ENCODE results near the gene MIPEP.

MIPEP gene

GRCh38 chr13:23788459-23788858, 100.7 kb downstream of the MIPEP start:
- H3K4me1 ChIP-seq (ENCODE audit: control insufficient read depth in 1 of 2, insufficient read depth in 1 of 2, low read depth in 1 of 2, low read length in 1 of 2): no peaks in the 10 kb centered on the region
- H3K9me3 ChIP-seq: no peaks in the 10 kb centered on the region
- no peak for TF ChIP-seq CTCF (IDR thresholded peaks at IDR 0.05)
- H3K27ac ChIP-seq: no peak overlapping the region
- no peaks in the 10 kb centered on the region for H3K36me3 ChIP-seq
- H3K27me3 ChIP-seq: no peaks in the 10 kb centered on the region
- H3K4me3 ChIP-seq (ENCODE audit: low read depth in 1 of 2, low read length in 1 of 2): no peak overlapping the region

- no peak overlapping the region for H3K27ac ChIP-seq
- no peak overlapping the region for H3K4me3 ChIP-seq (ENCODE audit: low read depth in 1 of 2, low read length in 1 of 2)
- H3K9me3 ChIP-seq: no peaks in the 10 kb centered on the region
- H3K4me1 ChIP-seq (ENCODE audit: control insufficient read depth in 1 of 2, insufficient read depth in 1 of 2, low read depth in 1 of 2, low read length in 1 of 2): no peaks in the 10 kb centered on the region
- H3K36me3 ChIP-seq: no peaks in the 10 kb centered on the region
- no peak for TF ChIP-seq CTCF (IDR thresholded peaks at IDR 0.05)
- no peaks in the 10 kb centered on the region for H3K27me3 ChIP-seq
Observed at GRCh38 chr13:23787464-23787863, 101.7 kb downstream of the MIPEP start.

GRCh38 chr13:23786607-23787006, 102.6 kb downstream of the MIPEP start:
- no peaks in the 10 kb centered on the region for H3K9me3 ChIP-seq
- no peaks in the 10 kb centered on the region for H3K4me1 ChIP-seq (ENCODE audit: control insufficient read depth in 1 of 2, insufficient read depth in 1 of 2, low read depth in 1 of 2, low read length in 1 of 2)
- no peak for TF ChIP-seq CTCF (IDR thresholded peaks at IDR 0.05)
- no peaks in the 10 kb centered on the region for H3K36me3 ChIP-seq
- H3K4me3 ChIP-seq (ENCODE audit: low read depth in 1 of 2, low read length in 1 of 2): no peak overlapping the region
- no peaks in the 10 kb centered on the region for H3K27me3 ChIP-seq
- no peak overlapping the region for H3K27ac ChIP-seq

GRCh38 chr13:23778879-23779278, 110.3 kb downstream of the MIPEP start:
- Histone ChIP-seq H3K27ac (no peak overlapping the region), H3K9me3 (no peaks in the 10 kb centered on the region), H3K27me3 (no peaks in the 10 kb centered on the region), H3K4me3 (ENCODE audit: low read depth in 1 of 2, low read length in 1 of 2) (no peak overlapping the region), H3K4me1 (ENCODE audit: control insufficient read depth in 1 of 2, insufficient read depth in 1 of 2, low read depth in 1 of 2, low read length in 1 of 2) (no peaks in the 10 kb centered on the region), H3K36me3 (no peaks in the 10 kb centered on the region)
- no peak for TF ChIP-seq CTCF (IDR thresholded peaks at IDR 0.05)

- H3K27me3 ChIP-seq: no peaks in the 10 kb centered on the region
- H3K36me3 ChIP-seq: no peaks in the 10 kb centered on the region
- no peaks in the 10 kb centered on the region for H3K9me3 ChIP-seq
- no peak overlapping the region for H3K4me3 ChIP-seq (ENCODE audit: low read depth in 1 of 2, low read length in 1 of 2)
- H3K27ac ChIP-seq: no peak overlapping the region
- no peaks in the 10 kb centered on the region for H3K4me1 ChIP-seq (ENCODE audit: control insufficient read depth in 1 of 2, insufficient read depth in 1 of 2, low read depth in 1 of 2, low read length in 1 of 2)
- no peak for TF ChIP-seq CTCF (IDR thresholded peaks at IDR 0.05)
Observed at GRCh38 chr13:23778002-23778652, 111.1 kb downstream of the MIPEP start.

- no peak for TF ChIP-seq CTCF (IDR thresholded peaks at IDR 0.05)
- no peaks in the 10 kb centered on the region for H3K9me3 ChIP-seq
- no peak overlapping the region for H3K4me3 ChIP-seq (ENCODE audit: low read depth in 1 of 2, low read length in 1 of 2)
- H3K4me1 ChIP-seq (ENCODE audit: control insufficient read depth in 1 of 2, insufficient read depth in 1 of 2, low read depth in 1 of 2, low read length in 1 of 2): no peaks in the 10 kb centered on the region
- no peaks in the 10 kb centered on the region for H3K27me3 ChIP-seq
- H3K36me3 ChIP-seq: no peaks in the 10 kb centered on the region
- no peak overlapping the region for H3K27ac ChIP-seq
Observed at GRCh38 chr13:23777575-23777870, 111.7 kb downstream of the MIPEP start.
